Adrenal gland (tissue), 5 donors: ENCODE data around the gene NXPH1.

ENCODE experiments used
- CTCF ChIP-seq, 6 experiments: fragments of 450-650 bp in 4 of 6; fragments of 200-600 bp in 2 of 6; sonication (generic) in 1 of 6; IDR thresholded peaks; 1 replicate in 5 of 6; 2 replicates in 1 of 6; pipeline versions ENCODE4 v1.5.1 to v1.8.0; 2016 to 2021; ENCODE audit warnings: antibody characterized with exemption in 6 of 6, mild to moderate bottlenecking in 2 of 6, moderate library complexity in 1 of 6
- POLR2A ChIP-seq, 2 donors: fragments of 450-650 bp; IDR thresholded peaks; one replicate each; pipeline ENCODE4 v1.6.1; 2017; ENCODE audit warnings: antibody characterized with exemption in 2 of 2, mild to moderate bottlenecking in 2 of 2, moderate library complexity in 1 of 2
- donor health status: DM: no; HTN: no; CAD: no.

- TF ChIP-seq CTCF (IDR thresholded peaks at IDR 0.05) = no peak
- TF ChIP-seq POLR2A (IDR thresholded peaks at IDR 0.05) = no peak
These were observed 195.2 kb downstream of the NXPH1 start for GRCh38 chr7:8628656-8629055.
